Stimulated activated CD8-positive, alpha-beta memory T cell treated with anti-CD3 and anti-CD28 coated beads, Interleukin-12 subunit alpha, Interleukin-12 subunit beta, amount 100 ng/mL, for 24 hours (primary cell): ENCODE measurements around the gene TATDN2.
"Not testable (repeated sequence)": the region's sequence is repeated elsewhere in the genome, so short reads cannot be mapped to it uniquely, and the experiment has no call there.

Experiments used
- DNase-seq: peaks from one replicate; pipeline ENCODE4 v3.0.0-alpha.2; 2020; ENCODE audit errors: extremely low read depth

Gene TATDN2

DNA sequence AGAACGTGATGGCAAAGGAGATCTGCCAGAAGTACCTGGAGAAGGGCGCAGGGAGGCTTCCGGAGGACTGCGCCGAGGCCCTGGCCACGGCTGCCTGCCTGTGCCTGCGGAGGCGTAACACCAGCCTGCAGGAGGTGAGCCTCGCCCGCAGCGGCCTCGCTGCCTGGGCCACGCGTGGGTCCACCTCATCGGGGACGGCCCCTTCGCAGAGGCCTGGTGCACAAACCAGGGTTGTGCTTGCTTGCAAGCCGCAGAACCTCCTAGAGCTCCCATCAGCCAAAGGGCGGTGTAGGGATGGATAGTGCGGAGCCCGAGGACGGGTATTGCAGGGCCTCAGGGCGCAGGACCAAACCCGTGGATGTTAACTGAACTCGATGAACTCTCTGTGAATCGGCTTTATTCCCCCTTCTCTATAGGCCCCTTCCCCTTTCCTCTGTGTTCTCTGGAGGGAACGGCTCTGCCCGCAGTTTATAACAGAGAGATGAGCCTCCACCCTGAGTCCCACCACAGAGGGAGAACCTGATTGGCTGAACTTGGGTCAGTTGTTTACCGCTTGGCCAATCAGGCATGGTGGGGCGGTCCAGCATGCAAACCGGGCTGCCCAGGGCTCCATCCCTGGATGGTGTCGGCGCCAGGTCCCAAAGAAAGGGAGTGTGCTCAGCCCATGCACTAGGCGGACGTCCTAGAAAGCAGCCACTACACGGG is 13.6 kb upstream of the TATDN2 start:
- no peak for DNase-seq

GRCh38 chr3:10235551-10235950 is 12.7 kb upstream of the TATDN2 start:
- no peak for DNase-seq

DNA sequence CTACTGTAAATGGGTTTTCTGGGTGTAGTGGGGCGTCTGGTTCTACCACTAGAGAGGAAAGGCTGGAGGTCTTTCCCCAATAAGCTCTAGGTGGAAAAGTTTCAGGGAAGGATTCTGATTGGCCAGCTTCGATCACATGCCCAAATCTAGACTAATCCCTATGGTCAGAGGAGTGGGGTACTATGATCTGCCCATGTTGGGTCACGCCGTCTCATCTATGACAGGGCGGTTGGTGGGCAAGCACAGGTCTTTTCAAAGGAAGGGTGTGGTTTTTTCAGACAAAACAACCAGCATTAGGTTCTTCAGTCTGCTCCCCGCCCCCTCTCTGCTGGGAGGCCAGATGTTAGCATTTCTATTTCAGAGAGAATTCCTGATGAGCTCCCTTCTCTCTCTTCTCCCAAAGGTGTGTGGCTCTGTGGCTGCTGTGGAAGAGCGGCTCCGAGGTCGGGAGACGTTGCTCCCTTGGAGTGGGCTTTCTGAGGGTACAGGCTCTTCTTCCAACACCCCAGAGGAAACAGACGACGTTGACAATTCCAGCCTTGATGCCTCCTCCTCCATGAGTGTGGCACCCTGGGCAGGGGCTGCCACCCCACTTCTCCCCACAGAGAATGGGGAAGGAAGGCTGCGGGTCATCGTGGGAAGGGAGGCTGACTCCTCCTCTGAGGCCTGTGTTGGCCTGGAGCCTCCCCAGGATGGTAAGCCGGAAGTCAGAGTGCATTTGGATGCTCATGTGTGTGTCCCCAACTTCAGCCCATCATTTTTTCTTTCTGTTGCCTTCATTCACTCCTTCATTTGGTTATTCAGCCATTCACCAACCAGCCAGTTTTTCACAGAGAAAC is 9.7 kb upstream of the TATDN2 start:
- DNase-seq: no peak

DNA sequence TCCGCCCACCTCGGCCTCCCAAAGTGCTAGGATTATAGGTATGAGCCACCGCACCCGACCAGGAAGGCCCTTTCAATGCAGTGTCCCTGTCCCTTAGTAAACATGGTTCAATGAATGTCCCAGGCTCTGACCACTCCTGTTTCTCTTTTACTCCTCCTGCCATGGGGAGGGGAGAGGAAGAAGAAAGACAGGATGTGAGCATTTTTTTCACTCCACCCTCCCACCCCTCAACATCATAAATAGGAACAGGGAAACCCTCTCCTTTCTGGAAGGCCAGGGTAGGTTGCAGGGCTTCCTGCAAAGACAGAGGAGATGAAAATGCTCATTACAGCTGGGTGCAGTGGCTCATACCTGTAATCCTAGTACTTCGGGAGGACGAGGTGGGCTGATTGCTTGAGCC is 7.5 kb upstream of the TATDN2 start:
- no peak for DNase-seq

- DNase-seq: no peak
Measured at GRCh38 chr3:10242182-10243065, 5.8 kb upstream of the TATDN2 start.

GRCh38 chr3:10244009-10244408 is 4.2 kb upstream of the TATDN2 start:
- no peak for DNase-seq

- DNase-seq: no peak
Measured at GRCh38 chr3:10245081-10245712, 3.1 kb upstream of the TATDN2 start.

GRCh38 chr3:10247679-10248183 is 528 bp upstream of the TATDN2 start:
- DNase-seq: no peak

GRCh38 chr3:10248984-10249748 is 907 bp downstream of the TATDN2 start:
- DNase-seq: no peak

DNA sequence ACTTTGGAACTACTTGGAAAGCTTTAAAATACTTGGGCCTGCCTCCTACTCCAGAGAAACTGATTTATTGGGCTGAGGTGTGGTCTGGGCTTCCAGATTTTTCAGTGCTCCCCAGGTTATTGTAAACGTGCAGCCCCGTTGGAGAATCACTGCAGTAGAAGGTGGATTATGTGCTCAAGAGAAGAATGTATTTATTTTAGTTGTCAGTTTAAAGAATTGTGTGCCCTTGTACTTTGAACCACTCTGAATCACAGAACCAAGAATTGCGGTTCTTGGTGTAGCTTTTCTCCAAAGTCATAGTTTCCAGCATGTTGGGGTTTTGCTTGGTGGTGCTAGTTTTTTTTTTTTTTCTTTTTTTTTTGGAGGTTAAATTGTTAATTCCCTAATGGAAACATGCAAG is 1.6 kb downstream of the TATDN2 start:
- DNase-seq: no peak

GRCh38 chr3:10251006-10251405 is 2.7 kb downstream of the TATDN2 start:
- DNase-seq: no peak

- DNase-seq: no peak
Measured at GRCh38 chr3:10253731-10254130, 5.5 kb downstream of the TATDN2 start.

DNA sequence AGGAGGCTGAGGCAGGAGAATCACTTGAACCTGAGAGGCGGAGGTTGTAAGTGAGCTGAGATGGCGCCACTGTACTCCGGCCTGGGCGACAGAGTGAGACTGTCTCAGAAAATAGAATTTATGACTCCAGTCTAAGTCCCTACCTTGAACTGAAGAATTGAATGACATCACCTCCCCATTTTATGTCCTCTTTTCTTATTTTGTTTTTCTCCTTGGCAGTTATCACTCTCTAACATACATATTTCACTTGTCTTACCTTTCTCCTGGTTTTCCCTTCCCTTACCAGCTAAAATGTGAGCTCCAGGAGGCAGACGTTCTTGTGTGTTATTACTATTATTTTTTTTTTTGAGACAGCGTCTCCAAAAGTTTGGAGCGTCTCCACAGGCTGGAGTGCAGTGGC is 7.6 kb downstream of the TATDN2 start:
- DNase-seq: no peak

- DNase-seq: no peak
Measured at GRCh38 chr3:10259036-10259435, 10.8 kb downstream of the TATDN2 start.

DNA sequence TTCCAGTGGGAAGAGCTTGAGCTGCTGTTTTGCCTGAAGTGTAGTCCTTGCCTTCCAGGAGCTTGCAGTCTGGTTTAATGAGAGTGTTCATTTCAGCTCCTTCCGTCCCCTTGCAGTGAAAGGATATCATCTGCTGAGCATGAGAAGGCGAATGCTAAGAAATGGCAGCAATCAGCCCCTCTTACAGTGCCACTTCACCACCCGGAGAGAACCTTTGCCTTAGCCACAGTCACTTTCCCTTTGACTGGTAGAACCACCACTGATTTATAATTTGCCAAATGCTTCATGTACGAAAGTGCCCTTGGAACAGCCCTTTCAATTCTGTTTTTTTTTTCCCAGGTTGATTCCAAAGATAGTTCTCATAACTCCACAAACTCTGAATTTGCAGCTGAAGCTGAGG is 11.5 kb downstream of the TATDN2 start:
- DNase-seq: no peak

DNA sequence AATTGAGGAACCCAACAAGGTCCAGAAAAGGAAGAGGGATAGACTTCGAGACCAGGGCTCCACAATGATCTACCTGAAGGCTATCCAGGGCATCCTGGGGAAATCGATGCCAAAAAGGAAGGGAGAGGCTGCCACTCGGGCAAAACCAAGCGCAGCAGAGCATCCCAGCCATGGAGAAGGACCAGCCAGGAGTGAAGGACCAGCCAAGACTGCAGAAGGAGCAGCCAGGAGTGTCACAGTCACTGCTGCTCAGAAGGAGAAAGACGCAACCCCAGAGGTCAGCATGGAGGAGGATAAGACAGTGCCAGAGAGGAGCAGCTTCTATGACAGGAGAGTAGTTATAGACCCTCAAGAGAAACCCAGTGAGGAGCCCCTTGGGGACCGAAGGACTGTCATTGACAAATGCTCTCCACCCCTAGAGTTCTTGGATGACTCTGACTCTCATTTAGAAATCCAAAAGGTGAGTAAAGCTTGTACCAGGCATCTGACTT is 12.0 kb downstream of the TATDN2 start:
- DNase-seq: no peak

GRCh38 chr3:10262027-10262426 is 13.8 kb downstream of the TATDN2 start:
- DNase-seq: no peak

GRCh38 chr3:10263646-10264363 is 15.5 kb downstream of the TATDN2 start:
- no peak for DNase-seq

GRCh38 chr3:10265833-10266232 is 17.6 kb downstream of the TATDN2 start:
- DNase-seq: no peak

DNA sequence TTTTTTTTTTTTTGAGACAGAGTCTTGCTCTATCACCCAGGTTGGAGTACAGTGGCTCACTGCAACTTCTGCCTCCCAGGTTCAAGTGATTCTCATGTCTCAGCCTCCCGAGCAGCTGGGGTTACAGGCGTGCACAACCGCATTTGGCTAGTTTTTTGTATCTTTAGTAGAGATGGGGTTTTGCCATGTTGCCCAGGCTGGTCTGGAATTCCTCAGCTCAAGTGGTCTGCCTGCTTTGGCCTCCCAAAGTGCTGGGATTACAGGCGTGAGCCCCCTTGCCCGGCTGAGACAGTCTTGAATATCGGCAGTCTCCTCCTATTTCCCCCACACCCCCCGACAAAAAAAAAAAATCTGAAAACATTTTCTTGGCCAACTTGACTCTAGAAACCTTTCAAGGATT is 18.7 kb downstream of the TATDN2 start:
- not testable (repeated sequence) for DNase-seq
